GM18909 (cell line): ENCODE data around the gene MBD6.
"Not testable (repeated sequence)": the region's sequence is repeated elsewhere in the genome, so short reads cannot be mapped to it uniquely, and the experiment has no call there.

Experiments
- ATAC-seq: cut with Tn5 transposase; IDR thresholded peaks from one replicate; pipeline ENCODE4 v1.9.1; 2021; ENCODE audit warnings: mild to moderate bottlenecking; ENCODE audit not compliant: unreplicated experiment, poor library complexity

MBD6 gene

DNA sequence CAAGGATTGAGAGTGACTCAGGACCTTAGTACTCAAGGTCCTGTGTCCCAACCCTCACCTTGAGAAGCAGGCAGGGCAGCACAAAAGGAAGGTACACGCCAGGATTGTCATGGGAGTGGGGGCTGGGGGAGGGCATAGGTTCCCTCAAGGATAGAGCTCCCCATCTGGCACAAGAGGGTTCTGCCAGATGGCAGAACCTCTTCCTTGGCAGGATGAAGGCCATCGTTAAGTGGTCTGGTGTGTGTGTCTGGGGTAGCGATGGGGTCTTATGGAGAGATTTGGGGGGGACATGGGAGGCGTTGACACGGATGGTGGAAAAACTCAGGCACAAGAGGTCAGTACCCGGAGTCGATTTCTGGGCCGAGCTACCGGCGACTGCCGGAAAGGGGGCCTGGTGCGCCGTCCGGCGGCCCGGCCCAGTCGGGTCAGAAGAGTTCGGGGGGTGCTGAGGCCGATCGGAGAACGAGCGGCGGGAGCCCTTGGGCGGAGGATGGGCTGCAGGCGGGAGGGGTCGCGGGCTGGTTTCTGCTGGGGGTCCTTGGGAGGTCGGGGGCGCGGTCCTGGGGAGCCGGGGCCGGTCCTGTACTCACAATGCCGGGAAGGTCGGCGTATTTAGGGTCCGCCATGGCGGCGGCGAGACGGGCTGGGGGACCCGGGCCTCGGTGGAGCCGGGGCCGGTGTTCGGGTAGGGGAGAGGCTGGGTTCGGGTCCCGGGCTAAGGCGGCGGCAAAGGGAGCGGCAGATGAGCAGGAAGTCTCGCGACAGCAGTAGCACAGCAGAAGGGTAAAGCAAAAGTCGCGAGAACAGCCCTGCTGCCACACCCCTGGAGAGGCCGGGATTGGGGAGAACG is 24.0 kb downstream of the MBD6 start, which contains the start of gene DCTN2:
Gene DCTN2 (minus strand): TSS at position 755 of the 850 bp plus-strand sequence. CDS start 129 bp downstream, at position 626.
- peak; percentile 99 for ATAC-seq

DNA sequence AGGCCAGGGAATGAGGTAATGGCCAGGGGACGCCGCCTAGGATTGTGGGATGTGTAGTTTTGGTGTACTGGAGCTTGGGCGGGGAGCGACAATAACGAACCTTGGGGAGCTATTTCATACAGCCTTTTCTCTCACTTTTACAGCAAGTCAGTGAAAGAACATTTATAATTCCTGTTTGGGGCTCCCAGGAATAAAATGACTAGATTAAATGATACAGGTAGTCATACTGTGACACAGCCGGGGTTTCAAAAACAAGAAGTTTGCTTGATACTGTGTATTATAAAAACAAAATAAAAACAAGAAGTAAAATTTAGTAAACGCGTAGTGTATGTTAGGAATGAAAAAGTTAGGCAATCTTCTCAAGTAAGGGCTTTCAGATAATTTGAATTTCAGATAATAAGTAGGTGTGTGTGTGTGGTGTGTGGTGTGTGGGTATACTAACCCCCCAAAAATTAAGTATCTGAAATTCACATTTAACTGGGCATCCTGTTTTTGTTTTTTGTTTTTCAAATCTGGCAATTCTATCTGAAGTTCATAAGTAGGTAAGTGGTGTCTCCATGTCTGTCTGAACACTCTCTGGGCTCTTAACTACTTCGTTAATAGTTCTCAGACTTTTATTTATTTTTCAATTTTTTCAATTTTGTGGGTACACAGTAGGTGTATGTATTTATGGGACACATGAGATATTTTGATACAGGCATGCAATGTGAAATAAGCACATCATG is 24.8 kb downstream of the MBD6 start:
- no peak for ATAC-seq

DNA sequence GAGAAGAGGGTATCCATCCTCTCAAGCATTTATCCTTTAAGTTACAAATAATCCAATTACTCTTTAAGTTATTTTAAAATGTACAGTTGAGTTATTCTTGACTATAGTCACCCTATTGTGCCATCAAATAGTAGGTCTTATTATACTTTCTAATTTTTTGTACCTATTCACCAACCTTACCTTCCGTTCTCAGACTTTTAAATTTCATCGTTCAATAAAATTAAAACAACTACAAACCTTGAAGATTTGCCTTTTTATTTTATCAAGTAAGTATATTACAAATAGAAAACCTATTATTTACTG is 25.3 kb downstream of the MBD6 start:
- no peak for ATAC-seq

DNA sequence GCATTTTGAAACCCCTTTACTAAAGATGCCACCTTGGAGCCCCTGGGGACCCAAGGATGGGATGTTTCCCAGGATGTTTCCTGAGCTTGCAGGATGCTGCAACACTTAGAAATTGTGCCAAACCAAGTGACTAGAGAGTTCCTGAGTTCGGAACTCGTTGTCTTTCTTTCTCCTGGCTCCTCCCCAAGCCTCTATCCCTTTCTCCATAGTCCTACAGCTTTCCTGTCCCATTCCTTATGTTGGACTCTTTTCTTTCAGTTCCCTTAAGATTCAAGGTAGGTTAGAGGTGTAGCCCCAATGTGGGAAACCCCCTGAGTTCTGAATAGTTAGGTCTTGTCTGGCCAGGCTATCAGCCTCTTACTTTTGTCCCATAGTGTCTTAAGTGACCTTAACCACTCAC is 25.9 kb downstream of the MBD6 start:
- ATAC-seq, result no peak

DNA sequence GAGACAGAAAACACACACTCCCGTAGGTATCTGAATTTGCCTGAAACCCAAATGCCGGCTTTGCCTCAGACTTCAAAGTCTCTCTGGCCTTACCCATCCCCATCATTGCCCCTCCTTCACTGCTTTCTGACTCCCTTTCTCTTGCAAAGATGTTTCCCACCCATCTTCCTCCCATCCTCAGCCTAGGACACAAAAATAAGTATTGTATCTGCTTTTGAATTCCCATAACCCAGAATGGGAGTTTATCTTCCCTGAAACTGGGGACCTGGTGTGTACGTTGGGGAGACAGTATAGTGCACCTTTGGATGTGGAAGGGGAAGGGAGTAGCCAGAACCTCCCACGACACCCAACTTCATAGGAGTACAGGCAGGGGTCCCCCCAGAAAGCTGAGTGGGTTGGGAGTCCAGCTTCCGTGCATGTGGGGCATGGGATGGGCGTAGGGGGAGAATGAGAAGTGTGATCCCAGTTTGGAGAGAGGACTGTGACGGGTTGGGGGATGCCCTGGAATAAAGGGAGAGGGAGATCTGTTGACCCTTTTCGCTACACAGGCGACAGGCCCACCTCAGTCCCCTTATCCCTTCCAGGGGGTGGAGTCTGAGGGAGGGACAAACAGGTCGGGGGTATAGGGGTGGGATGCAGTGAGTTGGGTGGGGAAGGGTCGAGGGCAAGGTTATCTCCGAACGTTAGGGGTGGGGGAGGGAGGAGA is 26.7 kb downstream of the MBD6 start:
- ATAC-seq, result no peak

DNA sequence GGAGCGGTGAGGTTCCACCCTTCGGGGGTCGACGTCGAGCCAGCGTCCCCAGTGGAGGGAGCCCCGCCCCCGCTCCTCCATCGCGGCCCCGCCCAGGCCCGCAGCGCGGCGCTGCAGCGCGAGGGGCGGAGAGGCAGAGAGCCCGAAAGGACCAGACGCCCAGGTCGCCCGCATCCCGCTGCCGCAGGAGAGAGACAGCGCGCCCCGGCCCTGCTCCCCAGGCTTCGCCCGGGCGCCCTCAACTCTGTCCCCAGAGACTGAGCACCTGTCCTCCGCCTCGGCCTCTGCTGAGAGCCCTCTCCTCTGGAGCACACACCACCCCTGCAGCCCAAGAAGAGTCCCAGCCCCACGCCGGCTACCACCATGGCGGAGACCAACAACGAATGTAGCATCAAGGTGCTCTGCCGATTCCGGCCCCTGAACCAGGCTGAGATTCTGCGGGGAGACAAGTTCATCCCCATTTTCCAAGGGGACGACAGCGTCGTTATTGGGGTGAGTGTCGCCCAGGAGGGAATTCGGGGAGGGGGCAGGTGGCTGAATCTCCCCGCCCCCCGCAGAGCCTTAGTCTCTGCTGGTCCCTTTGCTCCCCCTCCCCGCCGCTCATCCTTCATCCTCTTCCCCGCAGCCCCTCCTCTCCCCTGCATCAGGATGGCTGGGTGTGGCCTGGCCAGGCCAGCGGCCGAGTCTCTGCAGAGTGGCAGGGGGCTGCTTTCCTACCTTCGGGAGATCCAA is 27.5 kb downstream of the MBD6 start, which contains the start of gene KIF5A:
Gene KIF5A (plus strand): TSS at position 136 of the 732 bp plus-strand sequence. CDS start 228 bp downstream, at position 364.
- no peak for ATAC-seq

DNA sequence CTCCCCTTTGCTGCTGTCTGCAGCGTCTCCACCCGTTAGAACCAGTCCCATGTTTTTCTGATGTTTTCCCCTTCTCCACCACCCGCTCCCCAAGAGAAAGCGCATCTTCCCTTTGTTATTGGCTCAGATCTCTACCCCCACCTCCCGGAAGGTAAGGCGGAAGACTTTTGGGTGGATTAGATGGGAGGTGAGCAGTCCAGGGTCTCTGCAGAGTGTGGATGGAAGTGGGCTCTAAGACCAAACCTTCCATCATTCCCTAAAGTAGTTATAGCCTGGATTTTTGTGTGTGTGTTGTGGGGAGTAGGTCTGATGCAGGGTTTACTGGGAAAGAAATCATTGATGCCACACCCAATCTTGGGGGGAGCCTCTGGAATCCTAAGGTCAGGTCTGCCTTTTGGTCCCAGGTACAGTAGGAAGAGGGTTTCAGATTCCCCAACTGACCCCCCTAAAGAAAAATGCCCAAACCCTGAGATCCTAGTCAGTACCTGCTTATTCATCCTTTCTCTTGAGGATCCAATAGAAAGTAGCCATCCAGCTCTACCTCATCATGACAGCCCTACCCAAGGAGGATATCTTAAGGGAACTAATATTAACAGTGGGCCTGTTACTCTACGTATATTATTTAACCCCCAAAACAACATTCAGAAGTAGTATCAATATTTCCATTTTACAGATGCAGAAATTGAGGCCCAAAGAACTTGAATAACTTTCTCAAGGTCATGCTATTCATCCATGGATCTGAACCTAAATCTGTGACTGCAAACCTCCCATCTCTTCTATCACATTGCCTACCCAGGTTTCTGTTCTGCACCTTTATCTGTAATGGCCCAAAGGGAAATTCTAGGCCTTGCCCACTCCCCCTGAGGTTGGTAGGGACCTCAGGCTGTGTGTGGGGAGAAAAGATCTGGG is 28.3 kb downstream of the MBD6 start:
- ATAC-seq, result no peak

DNA sequence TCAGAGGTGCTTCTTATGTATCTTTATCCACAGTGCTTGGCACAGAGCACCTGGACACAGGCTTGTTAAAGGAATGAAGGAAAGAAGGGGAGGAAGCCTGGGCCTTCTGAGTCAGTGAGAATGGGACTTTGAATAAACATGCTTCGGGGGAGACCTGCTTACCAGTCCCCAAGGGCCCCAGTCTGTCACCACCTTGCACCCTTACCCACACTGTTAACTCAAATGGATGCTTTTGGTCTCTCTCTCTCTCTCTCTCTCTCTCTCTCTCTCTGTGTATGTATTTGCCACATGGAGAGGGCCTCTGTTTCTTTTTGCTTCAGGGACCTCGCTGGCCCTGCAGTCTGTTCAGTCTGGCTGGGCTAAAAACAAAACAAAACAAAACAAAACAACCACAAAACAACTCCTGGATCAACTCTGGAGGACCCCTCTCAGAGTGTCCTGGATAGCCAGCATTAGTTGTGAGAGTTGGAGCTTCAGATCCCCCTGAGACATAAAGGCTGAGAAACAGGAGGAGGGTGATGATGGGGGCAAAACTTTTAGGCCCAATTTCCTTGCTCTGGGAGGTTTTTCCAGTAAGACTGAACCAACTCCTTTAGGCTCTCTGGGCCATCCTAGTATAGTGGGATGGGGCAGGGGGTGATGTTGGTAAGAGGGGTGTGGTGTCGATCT is 29.1 kb downstream of the MBD6 start:
- no peak for ATAC-seq

DNA sequence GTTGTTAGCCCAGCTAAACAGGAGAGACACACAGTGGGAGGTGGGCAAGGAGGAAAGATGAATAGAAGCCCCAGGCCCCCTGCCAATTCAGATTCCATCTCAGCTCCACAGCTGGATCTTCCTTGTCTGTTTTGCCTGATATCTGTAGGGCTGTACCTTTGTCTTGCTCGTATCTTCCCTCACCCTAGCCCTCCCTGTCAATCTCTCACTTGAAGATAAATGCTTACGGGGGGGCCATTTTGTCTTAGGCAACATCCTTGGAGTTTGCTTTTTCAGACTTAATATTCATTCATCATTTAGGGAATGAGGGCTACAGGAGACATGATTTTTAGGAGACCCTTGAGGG is 29.7 kb downstream of the MBD6 start:
- ATAC-seq, result no peak

DNA sequence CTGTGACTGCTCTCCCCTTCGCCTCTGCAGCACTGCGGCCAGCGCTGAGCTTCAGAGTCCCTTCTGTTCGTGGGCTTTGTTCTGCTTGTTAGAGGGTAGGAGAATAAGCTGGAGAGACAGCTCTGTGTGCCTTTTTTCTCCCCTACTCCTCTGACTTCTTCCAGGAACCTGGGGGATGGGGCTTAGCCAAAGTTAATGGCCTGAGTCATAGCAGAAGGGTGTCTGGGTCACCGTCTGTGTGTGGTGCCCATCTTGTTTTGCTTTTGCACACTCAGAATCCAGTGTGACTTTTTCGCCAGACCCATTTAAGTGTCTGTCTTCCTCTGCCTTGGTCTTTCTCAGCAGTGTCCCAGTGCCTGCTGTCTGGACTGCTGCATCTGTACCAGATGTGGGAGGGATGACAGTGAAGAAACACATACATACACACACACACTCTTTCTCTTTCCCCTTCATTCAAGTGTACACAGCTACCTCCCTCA is 30.2 kb downstream of the MBD6 start:
- ATAC-seq, result no peak

DNA sequence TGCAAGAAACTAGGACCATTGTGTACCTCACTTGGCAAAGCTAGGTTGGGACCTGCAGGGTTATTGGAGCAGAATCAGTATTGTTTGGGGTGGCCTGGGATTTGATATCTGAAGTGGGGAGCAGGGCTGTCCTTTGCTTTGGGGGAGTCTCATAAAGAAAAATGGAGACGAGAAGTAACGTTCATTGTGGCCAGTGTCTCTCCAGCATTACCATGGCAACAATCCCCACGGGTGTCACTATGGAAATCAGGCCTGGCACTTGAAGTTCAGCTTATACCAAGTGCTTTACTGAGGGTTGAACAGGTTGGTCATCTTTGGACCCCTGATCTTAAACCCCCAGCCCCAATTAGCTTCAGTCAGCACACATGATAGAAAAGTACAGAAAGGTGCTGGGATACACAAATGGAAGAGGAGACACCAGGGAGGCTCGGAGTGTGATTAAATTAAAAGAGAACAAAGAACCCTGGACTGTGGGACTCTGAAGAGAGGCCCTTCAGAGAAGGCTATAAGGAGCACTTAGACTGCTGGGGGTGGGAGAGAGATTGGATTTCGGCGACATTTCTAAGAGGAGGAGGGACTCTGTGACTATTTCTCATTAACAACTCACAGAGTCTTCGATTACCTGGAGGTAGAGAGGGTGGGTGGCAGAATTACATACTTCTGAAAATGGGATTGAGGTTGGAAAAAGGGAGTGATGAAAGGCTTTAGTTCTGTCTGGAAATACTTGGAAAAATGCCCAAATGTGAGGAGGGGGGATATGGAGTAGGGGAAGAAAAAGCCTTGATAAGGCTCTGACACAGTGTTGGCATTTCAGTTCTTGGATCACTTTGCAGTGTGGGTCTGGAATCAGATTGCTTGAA is 30.9 kb downstream of the MBD6 start:
- ATAC-seq, result no peak

DNA sequence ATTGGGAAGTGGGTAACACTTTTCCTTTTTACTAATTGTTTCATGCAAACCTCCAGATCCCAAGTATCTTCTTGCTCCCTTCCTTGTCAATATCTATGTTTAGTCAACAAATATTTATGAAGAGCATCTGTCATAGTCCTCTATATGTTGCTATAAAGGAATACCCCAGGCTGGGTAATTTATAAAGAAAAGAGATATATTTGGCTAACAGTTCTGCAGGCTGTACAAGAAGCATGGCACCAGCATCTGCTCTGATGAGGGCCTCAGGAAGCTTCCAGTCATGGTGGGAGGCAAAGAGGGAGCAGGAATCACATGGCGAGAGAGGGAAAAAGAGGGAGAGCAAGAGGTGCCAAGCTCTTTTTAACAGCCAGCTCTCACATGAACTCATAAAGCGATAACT is 31.8 kb downstream of the MBD6 start:
- no peak for ATAC-seq

DNA sequence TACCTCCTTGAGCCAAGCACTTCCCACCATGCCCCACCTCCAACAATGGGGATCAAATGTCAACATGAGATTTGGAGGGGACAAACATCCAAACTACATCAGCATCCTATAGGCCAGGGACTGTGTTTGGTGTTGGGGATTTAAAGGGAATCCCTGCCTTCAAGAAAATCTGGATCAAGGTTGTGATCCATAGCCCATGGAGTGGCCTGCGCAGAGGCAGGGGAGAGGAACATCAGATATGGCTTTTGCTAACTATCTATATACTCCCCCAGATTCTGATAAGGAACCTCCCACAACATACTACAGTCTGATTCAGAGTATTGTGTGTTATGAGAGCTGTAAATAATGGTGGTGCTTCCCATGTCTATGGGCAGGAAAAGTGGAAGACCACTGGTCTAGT is 32.3 kb downstream of the MBD6 start:
- ATAC-seq, result no peak

DNA sequence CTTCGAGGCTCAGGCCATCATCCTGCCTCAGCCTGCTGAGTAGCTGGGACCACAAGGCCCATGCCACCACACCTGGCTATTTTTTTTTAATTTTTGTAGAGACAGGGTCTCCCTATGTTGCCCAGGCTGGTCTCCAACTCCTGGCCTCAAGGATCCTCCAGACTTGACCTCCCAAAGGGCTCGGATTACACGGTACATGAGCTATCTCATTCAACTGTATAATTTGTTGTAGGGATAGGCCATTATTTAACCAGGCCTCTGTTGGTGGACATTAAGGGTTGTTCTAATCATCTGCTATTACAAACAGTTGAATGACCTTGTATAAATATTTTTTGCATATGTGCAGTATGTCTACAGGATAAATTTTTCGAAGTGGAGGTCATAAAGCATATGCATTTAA is 36.2 kb downstream of the MBD6 start:
- no peak for ATAC-seq

DNA sequence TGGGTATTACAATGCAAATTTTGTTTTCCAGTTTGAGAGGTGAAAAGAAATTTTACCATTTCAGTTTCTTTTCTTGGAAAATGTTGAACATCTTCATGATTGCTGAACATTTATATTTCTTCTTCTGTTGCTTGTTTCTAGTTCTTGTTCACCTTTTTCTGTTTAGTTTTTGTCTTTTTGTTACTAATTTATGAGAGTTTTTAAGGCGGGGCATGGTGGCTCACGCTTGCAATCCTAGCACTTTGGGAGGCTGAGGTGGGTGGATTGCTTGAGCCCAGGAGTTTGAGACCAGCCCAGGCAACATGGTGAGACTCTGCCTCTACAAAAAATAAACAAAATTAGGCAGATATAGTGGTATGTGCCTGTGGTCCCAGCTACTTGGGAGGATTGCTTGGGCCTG is 37.9 kb downstream of the MBD6 start:
- no peak for ATAC-seq

DNA sequence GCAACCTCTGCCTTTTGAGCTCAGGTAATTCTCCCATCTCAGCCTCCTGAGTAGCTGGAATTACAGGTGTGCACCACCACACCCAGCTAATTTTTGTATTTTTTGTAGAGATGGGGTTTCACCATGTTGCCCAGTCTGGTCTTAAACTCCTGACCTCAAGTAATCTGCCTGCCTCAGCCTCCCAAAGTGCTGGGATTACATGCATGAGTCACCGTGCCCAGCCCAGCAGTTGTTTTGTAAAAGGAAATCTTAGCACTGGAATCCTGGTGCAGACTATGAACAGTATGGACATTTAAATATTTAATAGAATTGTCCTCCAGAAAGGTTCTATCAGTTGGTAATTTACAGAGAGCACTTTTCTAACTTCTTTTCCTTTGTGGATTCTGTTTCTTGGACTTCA is 38.5 kb downstream of the MBD6 start:
- ATAC-seq, result not testable (repeated sequence)

DNA sequence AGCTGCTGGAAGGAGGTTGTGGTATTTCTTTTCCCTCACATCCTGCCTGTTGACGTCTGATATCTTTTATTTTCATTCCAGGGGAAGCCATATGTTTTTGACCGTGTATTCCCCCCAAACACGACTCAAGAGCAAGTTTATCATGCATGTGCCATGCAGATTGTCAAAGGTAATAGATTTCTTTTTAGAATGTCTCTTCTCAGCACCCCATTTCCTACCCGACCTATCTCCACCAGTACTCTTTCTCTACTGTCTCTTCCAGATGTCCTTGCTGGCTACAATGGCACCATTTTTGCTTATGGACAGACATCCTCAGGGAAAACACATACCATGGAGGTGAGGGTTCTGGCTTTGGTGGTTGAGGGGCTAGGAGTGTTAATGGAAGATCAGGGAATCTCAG is 40.7 kb downstream of the MBD6 start:
- no peak for ATAC-seq

DNA sequence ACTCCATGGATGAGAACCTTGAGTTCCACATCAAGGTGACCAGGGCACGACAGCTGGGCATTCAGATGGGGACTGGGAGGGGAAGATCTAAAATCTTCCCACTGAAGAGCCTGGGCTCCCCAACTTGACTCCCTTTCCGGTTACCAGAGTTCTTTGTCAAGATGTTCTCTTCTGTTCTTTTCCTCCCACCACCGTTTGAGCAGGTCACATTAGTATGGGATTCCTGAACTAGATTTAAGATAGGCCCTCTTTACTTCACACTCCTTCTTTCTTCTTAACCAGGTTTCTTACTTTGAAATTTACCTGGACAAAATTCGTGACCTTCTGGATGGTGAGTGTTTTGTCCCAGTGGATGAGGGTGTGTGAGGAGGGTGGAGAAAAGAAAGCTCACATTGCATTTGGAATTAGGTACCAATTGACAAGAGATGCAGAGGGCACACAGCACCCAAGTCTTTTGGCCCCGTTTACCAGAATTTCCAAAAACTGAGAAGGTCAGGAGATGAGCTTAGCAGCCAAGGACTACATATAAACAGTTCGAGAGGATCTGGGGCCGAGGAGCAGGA is 41.6 kb downstream of the MBD6 start:
- ATAC-seq, result no peak
